ENCODE measurements around the gene MGMT.

MGMT gene

DNA sequence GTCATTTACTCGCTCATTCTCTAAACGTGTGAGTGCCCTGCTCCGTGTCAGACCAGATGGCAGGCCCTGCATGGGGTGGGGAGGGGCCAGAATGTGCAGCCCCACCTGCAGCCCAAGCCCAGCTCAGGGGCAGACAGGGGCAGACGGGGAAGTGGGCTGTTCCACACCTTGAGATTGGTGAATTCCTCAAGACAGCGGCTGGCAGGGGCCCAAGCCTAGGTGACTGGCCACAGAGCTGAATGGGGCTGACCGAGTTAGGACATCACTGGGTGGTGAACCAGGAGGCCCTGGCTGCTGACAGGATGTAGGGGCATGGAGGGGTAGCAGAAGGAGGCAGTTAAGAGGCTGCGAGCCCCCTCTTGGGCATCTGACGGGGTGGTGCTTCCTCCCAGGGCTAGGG, 79.1 kb downstream of the MGMT start:
- DNase-seq (ENCODE audit: low read depth) = no peak
- no peak overlapping the region for H3K4me3 ChIP-seq (ENCODE audit: low read depth, low read length)
- no peak for TF ChIP-seq CTCF (IDR thresholded peaks at IDR 0.05; ENCODE audit: low read depth, low read length, missing control alignments)
- in situ Hi-C loops (cut with HindIII; ENCODE audit: low sequenced_read_pairs) = no loop called here

GRCh38 chr10:129547608-129548007, 80.6 kb downstream of the MGMT start:
- DNase-seq (ENCODE audit: low read depth) = no peak
- no peak for TF ChIP-seq CTCF (IDR thresholded peaks at IDR 0.05; ENCODE audit: low read depth, low read length, missing control alignments)
- in situ Hi-C loops (cut with HindIII; ENCODE audit: low sequenced_read_pairs) = no loop called here
- H3K4me3 ChIP-seq (ENCODE audit: low read depth, low read length) = no peak overlapping the region

- no peak for TF ChIP-seq CTCF (IDR thresholded peaks at IDR 0.05; ENCODE audit: low read depth, low read length, missing control alignments)
- in situ Hi-C loops (cut with HindIII; ENCODE audit: low sequenced_read_pairs) = no loop called here
- DNase-seq (ENCODE audit: low read depth) = no peak
- no peak overlapping the region for H3K4me3 ChIP-seq (ENCODE audit: low read depth, low read length)
Measured at GRCh38 chr10:129548600-129548999, 81.6 kb downstream of the MGMT start.

DNA sequence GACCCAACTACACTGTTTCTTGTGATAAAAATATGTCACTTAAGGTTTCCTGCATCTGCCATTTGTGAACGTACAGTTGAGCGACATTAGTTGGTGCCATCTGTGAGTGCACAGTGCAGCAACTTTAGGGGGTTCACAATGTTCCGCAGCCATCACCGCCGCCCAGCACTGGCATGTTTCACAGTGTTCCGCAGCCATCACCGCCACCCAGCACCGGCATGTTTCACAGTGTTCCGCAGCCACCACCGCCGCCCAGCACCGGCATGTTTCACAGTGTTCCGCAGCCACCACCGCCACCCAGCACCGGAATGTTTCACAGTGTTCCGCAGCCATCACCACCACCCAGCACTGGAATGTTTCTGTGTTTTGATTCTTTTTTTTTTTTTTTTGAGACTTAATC, 83.0 kb downstream of the MGMT start:
- no peak overlapping the region for H3K4me3 ChIP-seq (ENCODE audit: low read depth, low read length)
- no peak for TF ChIP-seq CTCF (IDR thresholded peaks at IDR 0.05; ENCODE audit: low read depth, low read length, missing control alignments)
- DNase-seq (ENCODE audit: low read depth) = no peak
- in situ Hi-C loops (cut with HindIII; ENCODE audit: low sequenced_read_pairs) = no loop called here

- in situ Hi-C loops (cut with HindIII; ENCODE audit: low sequenced_read_pairs) = no loop called here
- H3K4me3 ChIP-seq (ENCODE audit: low read depth, low read length) = no peak overlapping the region
- DNase-seq (ENCODE audit: low read depth) = no peak
- TF ChIP-seq CTCF (IDR thresholded peaks at IDR 0.05; ENCODE audit: low read depth, low read length, missing control alignments) = no peak
Measured at GRCh38 chr10:129550658-129551057, 83.6 kb downstream of the MGMT start.

GRCh38 chr10:129552119-129552518, 85.1 kb downstream of the MGMT start:
- TF ChIP-seq CTCF (IDR thresholded peaks at IDR 0.05; ENCODE audit: low read depth, low read length, missing control alignments) = no peak
- no peak overlapping the region for H3K4me3 ChIP-seq (ENCODE audit: low read depth, low read length)
- no peak for DNase-seq (ENCODE audit: low read depth)
- in situ Hi-C loops (cut with HindIII; ENCODE audit: low sequenced_read_pairs) = no loop called here

DNA sequence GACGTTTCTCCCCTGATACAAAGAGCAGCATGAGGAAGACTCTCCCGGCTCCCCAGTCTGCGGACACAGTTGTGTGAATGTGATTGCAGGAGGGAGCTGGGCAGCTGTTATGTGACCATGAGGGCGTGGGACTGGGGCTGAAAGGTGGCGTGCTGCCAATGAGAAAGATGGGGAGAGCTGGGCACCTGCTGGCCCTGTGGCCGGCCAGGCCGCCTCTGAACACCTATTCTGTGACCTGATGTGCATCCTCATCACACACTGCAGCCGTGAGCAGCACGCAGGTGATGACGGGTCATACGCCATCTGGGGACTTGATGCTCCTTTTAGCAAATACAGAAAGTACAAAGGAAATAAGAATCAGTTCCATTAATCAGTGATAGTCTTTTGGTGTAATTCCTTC, 86.9 kb downstream of the MGMT start:
- TF ChIP-seq CTCF (IDR thresholded peaks at IDR 0.05; ENCODE audit: low read depth, low read length, missing control alignments) = no peak
- no peak overlapping the region for H3K4me3 ChIP-seq (ENCODE audit: low read depth, low read length)
- in situ Hi-C loops (cut with HindIII; ENCODE audit: low sequenced_read_pairs) = no loop called here

More for the DNA sequence above, 86.9 kb downstream of the MGMT start:
- no peak for DNase-seq (ENCODE audit: low read depth)
